ENCODE measurements around the gene RANBP3L.
A peak's percentile ranks its signal among the peaks of the same experiment; 100 is the strongest.

RANBP3L gene

GRCh38 chr5:36253575-36253974 lies 48.1 kb downstream of the RANBP3L start:
- no peak overlapping the region for H3K4me3 ChIP-seq (ENCODE audit: low read depth, low read length)
- in situ Hi-C loops (cut with HindIII; ENCODE audit: low sequenced_read_pairs), result no loop called here
- no peak for TF ChIP-seq CTCF (IDR thresholded peaks at IDR 0.05; ENCODE audit: low read depth, low read length)
- no peak for DNase-seq (ENCODE audit: low read depth, low spot score)

DNA sequence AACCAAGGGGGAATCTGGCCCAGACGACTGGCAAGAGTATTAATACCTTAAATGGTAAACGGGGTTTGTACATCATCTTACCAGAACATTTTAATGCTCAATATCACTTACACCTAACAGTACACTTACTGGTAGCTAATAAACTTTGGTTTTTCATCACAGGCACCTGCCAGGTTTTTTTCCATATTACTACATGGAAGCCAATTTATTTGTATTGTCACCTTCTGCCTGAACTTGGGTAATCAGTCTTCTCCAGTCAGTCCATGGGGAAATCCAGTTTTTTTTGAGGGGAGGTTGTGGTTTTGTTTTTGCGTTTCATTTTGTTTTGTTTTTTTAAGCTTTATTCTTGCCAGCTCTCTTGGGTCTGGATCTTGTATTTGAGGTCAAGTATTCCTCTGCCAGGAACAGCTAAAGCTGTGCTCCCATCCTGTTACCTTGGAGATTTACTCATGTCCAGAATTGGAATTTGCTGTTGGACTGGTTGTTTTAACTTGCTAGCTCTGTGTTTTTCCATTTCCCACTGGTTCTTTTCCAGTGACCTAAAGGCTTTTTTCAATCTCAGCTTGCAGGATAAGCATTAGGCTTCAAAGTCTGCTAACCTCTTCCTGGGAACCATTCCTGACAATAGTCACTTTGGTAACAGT lies 48.9 kb downstream of the RANBP3L start:
- in situ Hi-C loops (cut with HindIII; ENCODE audit: low sequenced_read_pairs), result no loop called here
- peak; percentile 82 for DNase-seq (ENCODE audit: low read depth, low spot score)
- no peak for TF ChIP-seq CTCF (IDR thresholded peaks at IDR 0.05; ENCODE audit: low read depth, low read length)
- no peak overlapping the region for H3K4me3 ChIP-seq (ENCODE audit: low read depth, low read length)

GRCh38 chr5:36251218-36251617 lies 50.5 kb downstream of the RANBP3L start:
- no peak for TF ChIP-seq CTCF (IDR thresholded peaks at IDR 0.05; ENCODE audit: low read depth, low read length)
- no peak overlapping the region for H3K4me3 ChIP-seq (ENCODE audit: low read depth, low read length)
- in situ Hi-C loops (cut with HindIII; ENCODE audit: low sequenced_read_pairs), result no loop called here
- DNase-seq (ENCODE audit: low read depth, low spot score), result no peak

DNA sequence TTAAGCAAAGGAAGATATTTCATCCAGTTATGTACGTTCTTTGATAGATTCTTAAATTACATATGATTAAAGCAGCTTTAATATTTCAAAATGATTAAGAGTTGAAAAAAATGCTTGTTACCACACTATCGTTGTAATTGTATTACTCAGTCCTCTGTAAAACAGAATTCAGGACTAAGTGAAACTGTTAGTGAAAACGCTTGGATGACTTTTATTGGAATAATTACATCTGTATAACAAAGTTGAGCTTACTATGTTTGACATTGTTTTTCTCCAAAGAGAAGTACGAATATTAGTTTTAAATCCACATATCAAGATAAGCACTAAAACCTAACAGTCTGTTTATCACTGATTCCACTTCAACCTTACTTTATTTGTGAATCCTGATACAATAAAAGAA lies 51.3 kb downstream of the RANBP3L start:
- in situ Hi-C loops (cut with HindIII; ENCODE audit: low sequenced_read_pairs), result no loop called here
- TF ChIP-seq CTCF (IDR thresholded peaks at IDR 0.05; ENCODE audit: low read depth, low read length), result no peak
- DNase-seq (ENCODE audit: low read depth, low spot score), result no peak
- no peak overlapping the region for H3K4me3 ChIP-seq (ENCODE audit: low read depth, low read length)

DNA sequence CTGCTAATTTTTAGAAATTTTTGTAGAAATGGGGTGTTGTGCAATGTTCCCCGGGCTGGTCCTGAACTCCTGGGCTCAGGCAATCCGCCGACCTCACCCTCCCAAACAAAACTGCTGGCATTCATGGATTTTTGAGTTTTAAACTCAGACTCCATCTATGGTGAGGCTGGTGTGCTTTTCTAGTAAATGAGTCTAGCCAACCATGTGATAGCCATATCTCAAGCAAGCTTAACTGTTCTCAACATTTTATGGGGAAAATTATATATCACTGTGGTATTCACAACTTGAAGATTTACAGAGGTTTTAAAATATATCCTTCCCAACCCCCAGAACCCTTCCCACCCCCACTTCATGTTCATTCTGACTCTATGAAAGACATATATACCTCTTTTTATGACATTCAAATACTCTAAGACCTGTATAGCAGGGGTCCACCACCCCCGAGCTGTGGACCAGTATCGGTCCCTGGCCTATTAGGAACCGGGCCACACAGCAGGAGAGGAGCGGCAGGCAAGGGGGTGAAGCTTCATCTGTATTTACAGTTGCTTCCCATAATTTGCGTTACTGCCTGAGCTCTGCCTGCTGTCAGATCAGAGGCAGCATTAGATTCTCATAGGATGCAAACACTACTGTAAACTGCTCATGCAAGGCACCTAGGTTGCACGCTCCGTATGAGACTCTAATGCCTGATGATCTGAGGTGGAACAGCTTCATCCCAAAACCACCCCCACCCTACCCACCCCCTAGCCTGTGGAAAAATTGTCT lies 55.5 kb downstream of the RANBP3L start:
- no peak for DNase-seq (ENCODE audit: low read depth, low spot score)
- in situ Hi-C loops (cut with HindIII; ENCODE audit: low sequenced_read_pairs), result no loop called here
- H3K4me3 ChIP-seq (ENCODE audit: low read depth, low read length), result no peak overlapping the region
- TF ChIP-seq CTCF (IDR thresholded peaks at IDR 0.05; ENCODE audit: low read depth, low read length), result no peak

GRCh38 chr5:36244076-36244475 lies 57.6 kb downstream of the RANBP3L start:
- DNase-seq (ENCODE audit: low read depth, low spot score), result no peak
- in situ Hi-C loops (cut with HindIII; ENCODE audit: low sequenced_read_pairs), result no loop called here
- TF ChIP-seq CTCF (IDR thresholded peaks at IDR 0.05; ENCODE audit: low read depth, low read length), result no peak
- no peak overlapping the region for H3K4me3 ChIP-seq (ENCODE audit: low read depth, low read length)
